Suppressor macrophage treated with lipopolysaccharide for 1 hour (primary cell): Measurements from ENCODE around the gene ZNF782.
"Not testable (repeated sequence)": the region's sequence is repeated elsewhere in the genome, so short reads cannot be mapped to it uniquely, and the experiment has no call there.

Experiments
- DNase-seq, 3 donors: peaks; one replicate each; pipeline ENCODE4 v3.0.0-alpha.2; 2020 to 2022

Gene ZNF782

DNA sequence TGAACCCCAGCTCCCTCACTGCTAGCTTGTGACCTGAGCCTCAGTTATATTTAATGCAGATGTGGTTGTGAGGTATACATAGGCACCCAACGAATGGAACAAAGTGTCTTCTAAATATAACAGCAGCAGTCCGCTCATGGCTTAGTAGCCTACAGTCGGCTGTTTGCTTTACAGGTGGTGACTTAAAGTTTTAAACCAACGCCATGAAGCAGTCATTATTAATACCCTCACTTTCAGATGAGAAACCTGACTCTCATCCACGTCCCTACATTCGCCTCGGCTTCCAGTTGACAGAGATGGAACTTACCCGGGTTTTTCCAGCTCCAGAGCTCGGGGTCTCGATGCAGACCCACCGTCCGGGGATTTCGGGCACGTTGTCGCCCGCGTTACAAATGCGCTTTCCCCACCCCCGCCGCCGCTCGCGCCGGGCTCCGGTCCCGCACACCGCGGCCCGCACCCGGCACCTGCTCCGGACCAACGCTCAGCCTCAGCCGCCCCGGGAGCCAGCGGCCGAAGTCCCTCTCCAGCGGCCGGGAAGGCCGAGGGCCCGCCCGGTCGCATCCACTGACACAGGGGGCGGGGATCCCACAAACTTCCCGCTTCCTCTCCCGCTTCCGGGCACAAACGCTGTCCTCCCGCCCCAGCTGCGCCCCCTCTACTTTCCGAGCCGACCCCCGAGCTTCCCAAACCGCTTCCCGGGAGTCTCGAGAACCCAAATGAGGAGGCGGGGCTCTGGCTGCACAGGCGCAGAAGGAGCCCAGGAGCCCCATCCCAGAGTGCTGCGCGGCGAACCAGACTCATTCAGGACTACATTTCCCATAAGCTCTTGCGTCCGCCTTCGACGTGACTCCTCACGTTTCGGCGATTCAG is at the start of gene ZNF782:
Gene ZNF782, minus strand, starts transcription at position 734 of the 870 bp plus-strand sequence. CDS start 2,553 bp downstream, outside the sequence.
- DNase-seq, result peak; percentile 94 to 96 (median 95)

DNA sequence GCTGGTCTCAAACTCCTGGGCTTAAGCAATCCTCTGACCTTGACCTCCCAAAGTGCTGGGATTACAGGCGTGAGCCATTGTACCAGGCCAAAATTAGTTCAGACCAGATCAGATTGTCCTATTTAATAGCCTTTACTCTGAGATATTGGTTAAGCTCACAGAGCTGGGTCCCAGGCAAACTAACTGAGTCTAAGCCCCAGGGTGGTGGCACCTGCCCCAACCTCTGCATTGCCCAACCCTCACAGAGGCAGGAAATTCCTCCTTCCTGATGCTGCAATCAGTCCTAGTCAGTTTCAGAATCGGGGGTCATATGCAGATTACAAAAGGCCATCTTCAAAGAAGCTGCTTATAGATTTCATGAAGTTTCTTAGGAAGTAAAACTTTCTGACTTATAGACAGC is 45.7 kb upstream of the ZNF782 start:
- DNase-seq, result not testable (repeated sequence)

DNA sequence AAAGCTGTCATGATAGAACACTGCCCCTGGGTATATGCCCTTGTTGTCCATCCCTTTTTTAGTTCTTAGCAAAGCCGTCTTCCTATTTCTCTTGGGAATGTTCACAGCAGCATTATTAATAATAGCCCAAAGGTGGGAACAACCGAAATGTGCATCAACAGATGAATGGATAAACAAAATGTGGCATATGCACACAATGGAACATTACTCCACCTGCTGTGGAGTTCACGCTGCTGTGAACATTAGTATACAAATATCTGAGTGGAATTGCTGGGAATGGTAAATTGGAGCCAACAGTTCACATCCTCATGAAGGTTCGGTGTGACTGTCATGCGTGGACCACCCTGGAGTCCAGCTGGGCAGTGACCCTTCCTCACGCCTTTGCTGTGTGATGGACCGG is 37.8 kb upstream of the ZNF782 start:
- no peak for DNase-seq

DNA sequence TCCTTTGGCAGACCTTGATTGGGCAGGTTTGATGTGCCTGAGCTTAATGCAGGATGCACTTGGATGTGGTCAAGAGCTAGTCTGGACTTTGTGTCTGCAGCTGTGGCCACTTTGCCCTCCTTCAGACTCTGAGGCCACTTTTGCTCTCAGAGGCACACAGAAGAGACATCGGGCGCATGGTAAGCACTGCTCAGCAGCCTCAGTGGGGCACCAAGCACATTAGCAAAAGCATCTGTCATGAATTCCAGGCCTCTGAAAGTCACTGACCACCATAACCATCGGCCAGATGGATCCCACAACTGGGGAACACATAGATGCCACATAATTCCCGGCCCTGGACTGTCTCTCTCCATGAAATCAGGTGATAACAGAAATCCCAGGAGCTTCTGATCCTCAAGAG is 34.3 kb upstream of the ZNF782 start:
- no peak for DNase-seq

DNA sequence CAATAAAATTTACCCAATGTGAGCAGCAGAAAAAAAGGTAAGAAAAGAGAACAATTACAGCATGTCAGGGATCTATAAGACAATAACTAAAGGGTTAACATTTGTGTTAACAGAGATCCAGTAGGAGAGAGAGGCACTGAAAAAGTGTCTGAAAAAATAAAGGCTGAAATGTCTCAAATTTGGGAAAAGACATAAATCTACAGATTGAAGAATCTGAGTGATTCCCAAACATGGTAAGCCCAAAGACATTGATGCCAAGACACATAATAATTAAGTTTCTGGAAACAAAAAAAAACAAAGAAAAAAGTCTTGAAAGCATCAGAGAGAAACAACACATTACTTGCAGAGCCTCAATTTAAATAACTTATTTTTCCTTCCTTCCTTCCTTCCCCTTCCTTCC is 31.1 kb upstream of the ZNF782 start:
- no peak for DNase-seq

DNA sequence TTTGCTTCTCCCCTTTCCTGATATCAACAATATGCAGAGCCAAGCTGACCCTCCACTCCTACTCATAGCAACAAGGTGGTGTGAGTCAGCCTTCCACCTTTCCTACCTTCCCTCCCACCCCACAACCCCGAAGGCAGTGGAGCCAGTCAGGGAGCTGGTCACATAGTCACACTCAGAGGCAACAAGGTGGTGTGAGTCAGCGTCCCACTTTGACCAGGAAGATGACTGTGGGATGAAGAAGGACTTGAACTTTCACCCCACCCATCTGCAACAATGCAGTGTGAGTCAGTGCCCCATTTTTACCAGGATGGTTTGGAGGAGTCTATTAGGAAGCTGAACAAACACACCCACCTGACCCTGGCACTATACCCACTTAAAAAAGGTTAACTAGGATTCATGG is 30.1 kb upstream of the ZNF782 start:
- peak; percentile 30 to 48 (median 42) for DNase-seq

DNA sequence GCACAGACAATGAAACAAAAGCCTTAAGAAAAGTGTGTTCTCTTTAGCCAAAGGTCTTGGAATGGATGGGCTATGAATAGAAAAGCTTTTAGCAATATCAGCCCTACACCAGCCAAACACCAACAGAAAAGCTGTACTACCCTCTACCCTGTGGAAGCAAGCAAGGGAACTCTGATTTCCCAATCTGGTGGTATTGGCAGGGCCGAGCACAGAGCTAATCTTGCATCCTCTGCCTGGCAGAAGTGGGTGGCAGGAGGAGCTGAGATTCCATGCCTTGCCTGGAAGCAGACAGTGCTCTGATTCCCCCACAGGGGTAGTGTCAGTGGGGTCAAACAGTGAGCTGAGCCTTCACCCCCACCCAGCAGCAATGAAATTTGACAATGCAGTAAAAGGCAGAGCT is 29.6 kb upstream of the ZNF782 start:
- DNase-seq, result no peak

DNA sequence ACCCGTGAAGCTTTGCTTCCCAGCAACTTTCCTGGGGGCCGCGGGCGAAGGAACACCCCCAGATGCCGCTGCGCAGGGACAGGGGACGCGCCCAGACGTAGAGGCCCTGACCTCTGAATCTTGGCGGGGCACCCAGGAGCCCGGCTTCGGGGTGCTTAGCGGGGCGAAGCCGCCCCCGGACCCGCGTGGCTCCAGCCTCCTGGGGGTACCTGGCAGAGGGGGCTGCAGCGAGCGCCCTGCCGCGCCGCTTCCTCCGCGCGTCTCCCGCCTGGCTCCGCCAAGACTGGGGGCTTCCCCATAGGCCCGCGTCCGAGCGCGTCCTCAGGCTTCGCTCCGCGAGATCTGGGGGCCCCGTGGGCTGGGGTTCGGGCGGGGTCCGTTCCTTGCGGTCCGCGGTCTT is 23.0 kb upstream of the ZNF782 start:
- DNase-seq, result no peak

DNA sequence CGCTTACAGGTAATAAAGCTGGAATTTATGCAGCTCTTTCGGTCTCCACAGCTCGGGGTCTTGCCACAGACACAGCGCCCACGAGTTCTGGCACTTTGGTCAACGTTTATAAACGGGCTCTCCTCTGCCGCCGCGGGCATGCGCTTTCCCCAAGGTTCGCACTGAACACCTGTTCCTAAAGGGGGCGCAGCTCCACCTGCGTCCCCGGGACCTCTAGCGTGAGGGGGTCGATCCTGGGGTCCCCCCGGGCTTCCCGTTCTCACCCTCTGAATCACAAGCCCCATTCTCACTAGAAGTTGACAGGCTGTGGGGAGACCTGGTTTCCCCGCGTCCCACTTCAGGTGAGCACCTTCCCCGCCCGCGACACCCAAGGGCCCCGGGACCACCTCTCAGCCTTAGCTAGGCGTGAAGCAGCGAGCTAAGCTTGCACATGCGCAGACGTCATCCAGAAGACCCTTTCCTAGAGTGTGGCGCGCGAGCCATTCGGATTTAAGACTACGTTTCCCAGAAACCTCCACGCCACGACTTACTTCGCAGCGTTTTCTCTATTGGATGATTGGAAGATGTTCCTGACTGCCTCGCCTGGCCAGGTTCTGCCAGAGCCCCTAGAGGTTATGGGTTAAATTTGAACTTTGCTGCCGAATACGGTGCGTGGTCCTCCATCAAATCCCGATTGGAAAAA is 21.3 kb upstream of the ZNF782 start:
- DNase-seq, result peak; percentile 36 to 50 (median 45)

DNA sequence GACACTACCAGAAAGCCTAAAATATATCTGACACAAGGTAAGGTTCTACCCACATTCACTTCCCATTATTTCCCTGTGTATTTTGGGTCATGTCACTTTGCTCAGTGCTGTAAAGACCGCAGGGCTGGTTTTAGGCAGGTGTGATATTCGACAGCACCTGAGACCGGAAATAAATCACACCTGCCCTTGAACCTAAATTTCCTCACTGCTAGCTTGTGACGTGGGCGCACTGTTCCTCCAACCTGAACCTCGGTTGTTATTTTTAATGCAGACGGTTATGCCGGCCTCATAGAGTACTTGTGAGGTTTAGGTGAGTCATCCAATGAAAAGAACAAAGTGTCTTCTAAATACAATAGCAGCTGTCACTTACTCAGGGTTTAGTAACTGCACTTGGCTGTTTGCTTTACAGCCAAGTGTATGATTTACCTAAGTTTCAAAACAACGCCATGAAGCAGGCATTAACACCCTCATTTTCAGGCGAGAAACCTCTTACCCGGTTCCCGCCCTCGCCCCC is 20.7 kb upstream of the ZNF782 start:
- no peak for DNase-seq

DNA sequence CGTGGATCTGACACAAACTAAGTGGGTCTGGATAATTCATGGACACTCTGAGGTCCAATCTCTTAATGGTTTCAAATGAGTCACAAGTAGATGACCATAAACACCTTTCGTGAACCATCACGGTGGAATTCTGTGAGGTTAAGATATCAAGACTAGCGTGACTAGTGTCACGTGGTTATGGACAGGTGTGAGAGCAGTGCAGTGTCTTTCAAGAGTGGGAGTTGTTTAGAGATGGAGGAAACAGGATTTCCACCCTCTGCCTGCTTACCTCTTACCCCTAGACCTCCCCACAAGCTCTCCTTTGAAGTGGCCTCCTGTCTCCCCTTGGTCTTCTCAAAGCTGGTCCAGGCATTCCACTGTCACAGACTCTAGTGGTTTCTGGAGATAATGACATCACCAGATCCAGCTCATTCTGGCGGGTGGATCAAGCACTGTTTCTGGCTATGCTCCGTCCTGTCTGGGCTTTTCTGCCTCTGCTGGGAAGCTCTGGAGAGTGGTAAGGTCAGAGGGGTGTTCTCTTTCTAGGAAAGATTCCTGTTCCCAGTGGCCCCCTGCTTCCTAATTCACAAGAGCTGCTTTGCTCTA is 20.0 kb upstream of the ZNF782 start:
- DNase-seq, result no peak

DNA sequence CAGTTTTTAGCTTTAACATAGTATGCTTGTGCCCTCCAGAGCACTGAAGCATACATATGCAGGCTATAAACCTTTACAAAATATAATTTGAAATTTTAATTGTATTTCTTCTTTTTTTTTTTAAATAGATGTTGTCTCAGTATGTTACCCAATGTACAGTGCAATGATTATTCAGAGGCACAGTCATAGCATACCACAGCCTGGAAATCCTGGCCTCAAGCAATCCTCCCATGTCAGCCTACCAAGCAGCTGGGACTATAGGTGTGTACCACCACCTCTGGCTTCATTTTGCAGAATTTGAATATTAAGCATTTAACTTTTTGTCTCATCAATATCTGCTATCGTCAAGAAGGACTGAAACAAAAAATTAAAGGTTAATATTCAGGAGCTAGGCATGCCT is 16.9 kb upstream of the ZNF782 start:
- no peak for DNase-seq

DNA sequence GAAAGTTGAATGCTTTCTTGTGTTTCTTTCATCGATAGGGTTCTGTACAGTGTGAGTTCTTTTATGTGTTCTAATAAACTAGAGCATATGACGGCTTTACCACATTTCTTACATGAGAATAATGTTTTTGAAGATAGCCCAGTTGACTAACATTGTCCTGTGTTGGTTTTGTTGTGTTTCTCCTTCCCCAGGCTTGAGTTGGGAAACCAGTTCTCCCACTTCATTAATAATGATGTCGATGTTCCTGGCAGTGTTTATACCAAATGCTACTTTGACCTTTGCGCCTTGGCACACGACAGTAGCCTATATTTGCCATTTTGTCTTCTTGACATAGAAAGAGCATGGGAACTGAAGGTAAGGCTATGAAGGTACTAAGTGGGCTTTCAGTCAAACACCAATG is 14.4 kb upstream of the ZNF782 start:
- DNase-seq, result no peak

DNA sequence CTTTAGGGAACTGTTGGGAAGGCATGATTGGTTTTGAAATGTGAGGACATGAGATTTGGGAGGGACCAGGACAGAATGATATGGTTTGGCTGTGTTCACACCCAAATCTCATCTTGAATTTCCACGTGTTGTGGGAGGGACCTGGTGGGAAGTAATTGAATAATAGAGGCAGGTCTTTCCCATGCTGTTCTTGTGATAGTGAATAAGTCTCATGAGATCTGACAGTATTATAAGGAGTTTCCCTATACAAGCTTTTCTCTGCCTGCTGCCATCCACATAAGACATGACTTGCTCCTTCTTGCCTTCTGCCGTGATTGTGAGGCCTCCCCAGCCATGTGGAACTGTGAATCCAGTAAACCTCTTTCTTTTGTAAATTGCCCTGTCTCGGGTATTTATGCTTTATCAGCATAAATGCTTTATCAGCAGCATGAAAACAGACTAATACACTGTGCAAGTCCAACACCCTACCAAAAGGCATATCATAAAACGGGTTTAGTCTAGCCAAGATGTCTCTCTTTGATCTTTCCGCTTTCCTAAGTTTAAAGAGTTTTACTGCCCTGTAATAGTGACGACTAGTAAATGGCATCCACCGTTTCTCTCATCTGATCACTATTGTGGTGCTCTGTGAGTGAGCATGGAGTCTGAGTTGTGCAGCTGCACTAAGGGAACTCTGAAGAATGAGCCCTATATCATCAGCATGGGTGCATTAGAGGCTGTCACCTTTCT is 12.9 kb upstream of the ZNF782 start:
- DNase-seq, result no peak

DNA sequence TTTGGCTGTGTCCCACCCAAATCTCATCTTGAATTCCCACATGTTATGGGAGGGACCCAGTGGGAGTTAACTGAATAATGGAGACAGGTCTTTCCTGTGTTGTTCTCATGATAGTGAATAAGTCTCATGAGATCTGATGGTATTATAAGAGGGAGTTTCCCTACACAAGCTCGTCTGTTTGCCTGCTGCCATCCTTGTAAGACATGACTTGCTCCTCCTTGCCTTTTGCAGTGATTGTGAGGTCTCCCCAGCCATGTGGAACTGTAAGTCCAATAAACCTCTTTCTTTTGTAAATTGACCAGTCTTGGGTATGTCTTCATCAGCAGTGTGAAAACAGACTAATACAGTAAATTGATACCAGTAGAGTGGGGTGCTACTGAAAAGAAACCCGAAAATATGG is 10.9 kb upstream of the ZNF782 start:
- not testable (repeated sequence) for DNase-seq

DNA sequence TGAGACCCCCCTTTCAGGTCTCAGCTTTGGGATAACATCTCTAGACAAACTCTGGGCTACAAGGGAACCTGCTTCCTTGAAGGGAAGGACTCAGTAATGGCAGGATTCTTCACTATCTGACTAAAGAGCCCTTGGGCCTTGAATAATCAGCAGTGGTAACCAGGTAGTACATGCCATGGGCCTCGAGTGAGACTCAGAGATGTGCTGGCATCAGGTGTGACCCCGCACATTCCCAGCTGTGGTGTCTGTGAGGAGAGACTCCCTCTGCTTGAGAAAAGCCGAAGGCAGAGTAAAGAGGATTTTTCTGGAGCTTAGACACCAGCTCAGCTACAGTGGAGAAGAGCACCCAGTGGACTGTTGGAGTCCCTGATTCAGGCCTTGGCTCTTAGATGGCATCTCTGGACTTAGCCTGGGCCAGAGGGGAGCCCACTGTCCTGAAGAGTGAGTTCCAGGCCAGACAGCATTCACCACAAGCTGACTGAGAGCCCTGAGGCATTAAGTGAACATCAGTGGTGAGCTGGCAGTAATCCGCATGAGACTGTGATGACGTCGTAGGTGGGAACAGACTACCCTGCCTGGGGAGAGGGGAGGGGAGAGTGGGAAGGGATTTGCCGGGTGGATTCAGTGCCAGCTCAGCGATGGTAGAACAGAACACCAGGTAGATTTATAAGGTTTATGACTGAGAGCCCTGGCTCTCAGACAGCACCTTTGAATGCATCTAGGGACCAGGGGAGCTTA is 5.3 kb upstream of the ZNF782 start:
- DNase-seq, result no peak

DNA sequence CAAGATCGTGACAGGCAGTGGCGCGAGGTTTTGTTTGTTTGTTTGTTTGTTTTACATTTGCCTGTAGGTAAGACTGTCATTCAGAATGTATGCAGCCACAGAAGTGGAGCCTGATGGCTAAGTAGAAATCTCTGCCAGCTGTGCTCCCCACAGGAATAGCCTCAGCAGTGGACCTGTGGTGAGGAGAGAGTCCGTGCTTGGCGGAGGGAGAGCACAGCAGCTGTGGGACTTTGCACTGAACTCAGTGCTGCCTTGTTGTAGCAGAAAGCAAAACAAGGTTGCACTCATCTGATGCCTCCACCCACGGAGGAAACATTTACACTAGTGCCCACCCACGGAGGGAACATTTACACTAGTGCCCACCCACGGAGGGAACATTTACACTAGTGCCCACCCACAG is 4.4 kb upstream of the ZNF782 start:
- no peak for DNase-seq

DNA sequence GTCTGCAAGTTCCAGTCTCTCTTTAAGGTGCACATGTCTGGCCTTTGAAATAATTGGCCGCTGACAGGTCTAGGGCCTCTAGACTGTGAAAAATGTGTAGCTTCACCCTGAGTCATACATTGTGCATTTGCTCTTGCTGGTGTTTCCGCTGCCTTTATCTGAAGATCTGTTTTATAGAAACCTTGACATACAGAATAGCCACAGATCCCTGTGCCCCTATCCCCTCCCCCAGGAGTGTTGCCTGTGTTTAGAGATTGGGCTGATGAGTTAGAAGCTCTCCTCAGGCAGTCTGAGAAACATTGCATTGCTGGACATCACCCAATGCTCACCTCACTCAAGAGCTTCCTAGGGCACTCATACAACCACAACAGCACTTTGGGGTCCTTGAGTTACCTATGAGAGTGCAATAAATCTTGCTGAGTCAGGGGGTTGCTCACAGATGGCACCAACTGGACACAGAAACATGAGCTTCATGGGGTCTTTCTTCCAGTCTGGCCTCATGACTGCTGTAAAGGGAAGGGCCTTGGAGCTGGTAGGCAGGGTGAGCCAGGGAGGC is 3.8 kb upstream of the ZNF782 start:
- DNase-seq, result no peak

DNA sequence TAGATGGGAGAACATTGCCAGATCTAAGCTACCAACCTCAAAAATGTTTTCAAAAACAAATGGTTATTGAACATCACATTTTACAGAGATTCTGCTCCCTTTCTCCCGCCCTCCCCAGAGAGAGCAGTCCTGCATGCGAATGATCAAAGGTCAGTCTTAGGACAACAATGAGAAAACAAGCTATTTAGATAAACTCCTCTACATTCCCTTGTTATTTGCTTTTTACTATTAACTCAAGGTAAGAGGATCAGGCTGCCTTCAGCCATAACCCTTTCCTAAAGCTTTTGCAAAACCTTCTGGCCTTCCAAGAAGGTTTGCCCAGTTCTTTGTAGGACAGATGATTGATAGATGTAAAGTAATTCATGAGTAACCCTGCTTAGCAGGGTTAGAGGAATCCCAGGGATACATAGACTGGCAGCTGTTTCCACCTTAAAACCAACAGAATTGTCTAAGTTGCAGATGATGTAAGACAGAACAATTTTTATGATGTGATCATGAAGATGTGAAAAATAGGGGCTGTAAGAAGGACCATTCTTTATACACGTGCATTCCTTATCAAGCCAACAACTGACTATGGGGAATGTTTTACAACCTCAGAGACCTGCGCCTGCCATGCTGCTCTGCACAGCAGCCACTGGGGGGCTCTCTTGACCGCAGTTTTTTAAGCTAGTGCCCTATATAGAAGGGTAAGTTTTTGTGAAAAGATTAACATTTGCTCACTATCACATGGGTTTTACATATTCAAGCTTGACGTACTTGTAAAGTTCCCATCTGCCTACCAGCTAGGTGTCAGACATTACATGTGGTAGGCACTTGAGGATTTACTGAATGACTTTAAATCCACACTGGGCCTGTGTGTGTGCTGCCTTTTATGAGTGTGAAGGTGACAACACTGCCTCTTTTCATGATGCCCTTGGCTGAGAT is 2.3 kb upstream of the ZNF782 start:
- peak; percentile 86 to 88 (median 88) for DNase-seq

DNA sequence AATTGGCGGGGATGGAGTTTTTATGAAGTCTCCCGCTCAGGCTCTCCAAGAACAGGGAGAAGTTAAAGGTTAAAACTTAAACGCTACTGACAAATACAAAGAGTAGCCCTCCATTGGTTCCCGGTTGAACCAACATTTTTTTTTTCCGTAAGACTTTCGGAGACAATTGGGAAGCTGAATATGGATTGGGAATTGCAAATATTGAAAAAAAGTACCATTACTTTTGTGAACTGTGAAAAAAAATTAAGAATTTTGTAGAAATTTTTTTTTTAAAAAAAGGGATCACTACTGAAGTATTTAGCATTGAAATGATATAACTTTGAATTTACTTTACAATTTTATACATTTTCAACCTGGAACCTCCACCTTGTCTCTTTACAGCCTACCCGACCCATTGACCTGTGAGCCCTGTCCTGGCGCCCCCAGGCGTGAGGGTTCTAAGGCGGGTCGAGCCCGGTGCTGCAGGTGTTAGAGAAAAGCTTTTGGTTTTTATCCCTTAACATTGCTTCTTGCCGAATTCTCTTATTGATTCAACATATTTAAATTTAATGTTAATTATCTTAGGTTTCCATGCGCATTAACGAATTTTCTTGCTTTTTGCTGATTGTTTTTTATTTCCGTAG is 448 bp upstream of the ZNF782 start:
- DNase-seq, result no peak
